Stimulated activated memory B cell treated with anti-CD40 and anti-IgM and Interleukin-4, amounts not matched to agents 10 μg/mL and 1 μg/mL and 100 μg/mL, for 72 hours (primary cell): ENCODE measurements around the gene SNX24.
"Not testable (repeated sequence)": the region's sequence is repeated elsewhere in the genome, so short reads cannot be mapped to it uniquely, and the experiment has no call there.

Experiments
- ATAC-seq: fragments of 150-1000 bp; cut with Tn5 transposase; 2 replicates; pipeline ENCODE4 v1.10.0; 2021
- H3K27ac Mint-ChIP-seq: one replicate; pipeline ENCODE4 v1.8.0; 2022; ENCODE audit warnings: mild to moderate bottlenecking, mixed read lengths
- H3K27me3 Mint-ChIP-seq: one replicate; pipeline ENCODE4 v1.8.0; 2022; ENCODE audit warnings: mixed read lengths
- H3K36me3 Mint-ChIP-seq: one replicate; pipeline ENCODE4 v1.8.0; 2022; ENCODE audit warnings: mixed read lengths
- H3K4me1 Mint-ChIP-seq: one replicate; pipeline ENCODE4 v1.8.0; 2022; ENCODE audit warnings: mixed read lengths
- H3K4me3 Mint-ChIP-seq: one replicate; pipeline ENCODE4 v1.8.0; 2022; ENCODE audit warnings: mild to moderate bottlenecking, moderate library complexity, mixed read lengths
- H3K9me3 Mint-ChIP-seq: one replicate; pipeline ENCODE4 v1.8.0; 2022; ENCODE audit warnings: mixed read lengths

Gene SNX24

DNA sequence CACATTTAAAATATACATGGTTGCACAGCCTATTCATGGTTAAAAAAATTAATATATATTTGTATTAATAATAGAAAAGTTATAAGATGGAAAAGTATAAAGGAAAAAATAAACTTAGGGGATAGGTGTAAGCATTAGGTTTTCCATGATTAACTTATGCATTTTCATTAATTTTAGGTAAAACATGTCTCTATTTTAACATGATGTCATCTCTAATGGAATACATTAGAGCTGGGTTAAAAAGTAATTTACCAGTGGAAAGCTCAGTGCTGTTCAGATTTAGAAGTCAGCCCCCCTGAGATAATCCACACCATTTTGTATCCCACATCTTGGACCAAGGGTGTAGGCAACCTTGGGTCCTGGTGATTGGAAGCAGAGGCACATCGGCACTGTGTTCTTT is 49.7 kb downstream of the SNX24 start:
- Mint-ChIP-seq H3K36me3 (no peaks in the 10 kb centered on the region), H3K4me1 (no peaks in the 10 kb centered on the region), H3K4me3 (no peak overlapping the region), H3K27ac (no peak overlapping the region), H3K9me3 (no peaks in the 10 kb centered on the region), H3K27me3 (no peaks in the 10 kb centered on the region)
- ATAC-seq, result no peak

- Mint-ChIP-seq H3K4me1 (peaks cover under 1% of the 10 kb centered on the region), H3K27me3 (no peaks in the 10 kb centered on the region), H3K4me3 (no peak overlapping the region), H3K36me3 (no peaks in the 10 kb centered on the region), H3K9me3 (no peaks in the 10 kb centered on the region), H3K27ac (no peak overlapping the region)
- ATAC-seq, result no peak
These were observed 51.3 kb downstream of the SNX24 start for GRCh38 chr5:122896598-122897282.

DNA sequence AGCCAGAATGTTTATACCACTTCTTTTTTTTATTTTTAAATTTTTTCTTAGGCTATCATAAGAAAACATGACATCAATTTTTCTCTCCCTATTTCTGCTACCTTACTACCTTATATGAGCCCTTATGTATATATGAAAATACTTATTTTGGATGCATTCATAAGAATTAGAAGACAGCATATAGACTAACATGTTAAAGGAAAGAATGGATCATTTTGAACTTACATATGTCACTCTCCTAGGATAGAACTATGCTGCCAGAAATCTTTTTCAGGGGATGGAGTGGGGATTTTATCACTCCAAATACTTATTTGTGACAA is 51.8 kb downstream of the SNX24 start:
- no peak overlapping the region for H3K27ac Mint-ChIP-seq
- H3K9me3 Mint-ChIP-seq, result no peaks in the 10 kb centered on the region
- peaks cover 6% of the 10 kb centered on the region for H3K4me1 Mint-ChIP-seq
- no peak overlapping the region for H3K4me3 Mint-ChIP-seq
- H3K27me3 Mint-ChIP-seq, result no peaks in the 10 kb centered on the region
- ATAC-seq, result no peak
- no peaks in the 10 kb centered on the region for H3K36me3 Mint-ChIP-seq

DNA sequence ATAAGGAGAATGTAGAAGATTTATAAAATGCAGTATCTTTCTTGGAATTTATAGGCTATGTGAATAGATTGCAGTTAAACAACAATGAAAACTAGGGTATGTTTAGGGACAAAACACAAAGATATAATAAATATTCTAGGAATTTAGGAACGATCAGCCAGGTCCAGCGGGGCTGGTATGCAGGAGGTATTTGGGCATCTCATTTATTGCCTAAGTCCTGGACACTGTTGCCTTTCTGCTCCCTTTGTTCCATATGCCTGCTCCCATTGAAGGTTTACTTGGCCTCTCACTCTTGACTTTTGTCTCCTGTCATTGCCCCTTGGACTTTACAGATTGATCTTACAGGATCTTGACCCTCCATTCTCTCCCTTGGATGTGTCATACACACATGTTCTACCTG is 55.9 kb downstream of the SNX24 start:
- Mint-ChIP-seq H3K36me3 (no peaks in the 10 kb centered on the region), H3K27me3 (no peaks in the 10 kb centered on the region), H3K9me3 (no peaks in the 10 kb centered on the region)

GRCh38 chr5:122902263-122902662 is 56.9 kb downstream of the SNX24 start:
- H3K4me3 Mint-ChIP-seq, result no peak overlapping the region
- peaks cover 19% of the 10 kb centered on the region for H3K4me1 Mint-ChIP-seq
- ATAC-seq, result peak; percentile 24
- H3K9me3 Mint-ChIP-seq, result no peaks in the 10 kb centered on the region
- no peak overlapping the region for H3K27ac Mint-ChIP-seq
- no peaks in the 10 kb centered on the region for H3K27me3 Mint-ChIP-seq
- no peaks in the 10 kb centered on the region for H3K36me3 Mint-ChIP-seq

More for the DNA sequence above, 55.9 kb downstream of the SNX24 start:
- no peak for ATAC-seq
- peaks cover 19% of the 10 kb centered on the region for H3K4me1 Mint-ChIP-seq
- no peak overlapping the region for H3K27ac Mint-ChIP-seq
- H3K4me3 Mint-ChIP-seq, result no peak overlapping the region

GRCh38 chr5:122906768-122907167 is 61.4 kb downstream of the SNX24 start:
- ATAC-seq, result no peak
- H3K4me1 Mint-ChIP-seq, result peaks cover 18% of the 10 kb centered on the region
- no peaks in the 10 kb centered on the region for H3K9me3 Mint-ChIP-seq
- no peaks in the 10 kb centered on the region for H3K27me3 Mint-ChIP-seq
- H3K4me3 Mint-ChIP-seq, result no peak overlapping the region
- no peak overlapping the region for H3K27ac Mint-ChIP-seq
- no peaks in the 10 kb centered on the region for H3K36me3 Mint-ChIP-seq

DNA sequence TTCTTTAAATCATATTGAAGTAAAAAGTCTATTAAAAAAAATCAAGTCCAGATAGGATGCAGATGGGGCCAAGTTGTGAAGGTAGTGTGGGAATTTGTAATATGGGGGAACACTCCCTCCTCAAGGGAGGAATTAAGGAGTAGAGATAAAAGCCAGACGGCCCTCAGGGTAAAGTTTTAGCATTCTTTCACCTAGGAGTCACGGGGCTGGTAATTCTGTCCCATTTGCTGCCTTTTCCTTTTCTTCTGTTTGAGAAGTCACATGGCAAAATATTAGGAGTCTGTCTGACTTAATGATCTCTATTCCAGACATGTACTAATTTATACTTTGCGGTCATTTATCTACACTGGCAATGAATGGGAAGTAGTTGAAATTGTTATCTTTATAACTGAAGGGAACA is 61.9 kb downstream of the SNX24 start:
- no peaks in the 10 kb centered on the region for H3K9me3 Mint-ChIP-seq
- no peaks in the 10 kb centered on the region for H3K36me3 Mint-ChIP-seq
- H3K27ac Mint-ChIP-seq, result no peak overlapping the region
- H3K4me3 Mint-ChIP-seq, result no peak overlapping the region
- no peaks in the 10 kb centered on the region for H3K27me3 Mint-ChIP-seq
- peaks cover 13% of the 10 kb centered on the region for H3K4me1 Mint-ChIP-seq
- ATAC-seq, result no peak

DNA sequence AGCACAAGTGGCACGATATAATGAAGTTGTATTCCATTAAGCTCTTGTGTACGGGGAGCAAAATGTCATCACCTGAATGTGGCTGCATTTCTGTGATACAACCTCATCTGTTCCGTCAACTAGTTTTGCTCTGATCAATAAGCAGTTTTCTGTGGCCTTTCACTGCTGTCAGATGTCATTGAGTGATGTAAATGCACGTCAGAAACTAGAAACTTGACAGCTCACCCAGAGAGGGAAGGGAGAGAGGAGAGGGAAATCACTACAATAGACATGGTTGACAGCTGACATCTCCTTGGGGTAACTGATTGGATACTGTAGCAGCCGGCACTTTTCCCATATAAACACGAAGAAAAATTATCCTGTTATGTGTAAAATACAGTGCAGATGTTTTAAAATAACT is 62.7 kb downstream of the SNX24 start:
- ATAC-seq, result no peak
- Mint-ChIP-seq H3K9me3 (no peaks in the 10 kb centered on the region), H3K27ac (no peak overlapping the region), H3K4me1 (peaks cover 5% of the 10 kb centered on the region), H3K36me3 (no peaks in the 10 kb centered on the region), H3K27me3 (no peaks in the 10 kb centered on the region), H3K4me3 (no peak overlapping the region)

- Mint-ChIP-seq H3K4me1 (no peaks in the 10 kb centered on the region), H3K9me3 (no peaks in the 10 kb centered on the region), H3K36me3 (peaks cover 1% of the 10 kb centered on the region), H3K27me3 (no peaks in the 10 kb centered on the region), H3K27ac (no peak overlapping the region), H3K4me3 (no peak overlapping the region)
- ATAC-seq, result no peak
These were observed 63.2 kb downstream of the SNX24 start for GRCh38 chr5:122908662-122909061.

- no peak for ATAC-seq
- peaks cover 4% of the 10 kb centered on the region for H3K36me3 Mint-ChIP-seq
- H3K27ac Mint-ChIP-seq, result no peak overlapping the region
- H3K4me1 Mint-ChIP-seq, result no peaks in the 10 kb centered on the region
- H3K9me3 Mint-ChIP-seq, result no peaks in the 10 kb centered on the region
- no peak overlapping the region for H3K4me3 Mint-ChIP-seq
- H3K27me3 Mint-ChIP-seq, result no peaks in the 10 kb centered on the region
These were observed 64.2 kb downstream of the SNX24 start for GRCh38 chr5:122909470-122910100.

DNA sequence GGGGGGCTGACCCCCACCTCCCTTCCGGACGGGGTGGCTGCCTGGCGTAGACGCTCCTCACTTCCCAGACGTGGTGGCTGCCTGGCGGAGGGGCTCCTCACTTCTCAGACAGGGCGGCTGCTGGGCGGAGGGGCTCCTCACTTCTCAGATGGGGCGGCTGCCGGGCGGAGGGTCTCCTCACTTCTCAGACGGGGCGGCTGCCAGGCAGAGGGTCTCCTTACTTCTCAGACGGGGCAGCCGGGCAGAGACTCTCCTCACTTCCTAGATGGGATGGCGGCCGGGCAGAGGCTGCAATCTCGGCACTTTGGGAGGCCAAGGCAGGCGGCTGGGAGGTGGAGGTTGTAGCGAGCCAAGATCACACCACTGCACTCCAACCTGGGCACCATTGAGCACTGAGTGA is 68.0 kb downstream of the SNX24 start:
- H3K27ac Mint-ChIP-seq, H3K36me3 Mint-ChIP-seq, H3K4me3 Mint-ChIP-seq, H3K9me3 Mint-ChIP-seq, H3K27me3 Mint-ChIP-seq, ATAC-seq: not testable (repeated sequence)
- H3K4me1 Mint-ChIP-seq, result peaks cover 11% of the 10 kb centered on the region

- Mint-ChIP-seq H3K9me3 (no peaks in the 10 kb centered on the region), H3K27me3 (no peaks in the 10 kb centered on the region), H3K36me3 (peaks cover 8% of the 10 kb centered on the region), H3K4me1 (peaks cover 11% of the 10 kb centered on the region), H3K4me3 (peak overlapping the region; percentile 3), H3K27ac (peak overlapping the region; percentile 81)
- ATAC-seq, result peak; percentile 61
These were observed 70.5 kb downstream of the SNX24 start for GRCh38 chr5:122915717-122916461.

DNA sequence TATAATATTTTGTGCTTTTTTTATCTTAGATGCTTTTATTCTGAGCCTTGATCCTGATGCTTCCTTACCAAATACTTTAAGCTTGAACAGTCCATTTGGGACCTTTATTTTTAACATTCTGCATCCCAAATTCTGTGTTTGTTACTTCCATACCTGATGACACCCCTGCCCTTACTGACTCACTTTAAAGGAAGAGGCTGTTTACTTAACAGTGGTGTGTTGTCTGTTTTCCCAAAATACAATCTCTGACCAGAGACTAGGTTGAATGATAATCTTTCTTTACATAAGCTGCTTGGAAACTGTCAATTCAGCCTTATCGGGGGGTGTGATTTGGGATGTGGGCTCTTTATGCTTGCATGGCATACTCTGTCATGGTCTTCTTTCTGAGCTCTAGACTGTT is 71.1 kb downstream of the SNX24 start:
- H3K4me1 Mint-ChIP-seq, result peaks cover 11% of the 10 kb centered on the region
- peaks cover 8% of the 10 kb centered on the region for H3K36me3 Mint-ChIP-seq
- H3K4me3 Mint-ChIP-seq, result no peak overlapping the region
- H3K9me3 Mint-ChIP-seq, result no peaks in the 10 kb centered on the region
- no peaks in the 10 kb centered on the region for H3K27me3 Mint-ChIP-seq
- no peak for ATAC-seq
- no peak overlapping the region for H3K27ac Mint-ChIP-seq

GRCh38 chr5:122919969-122920368 is 74.6 kb downstream of the SNX24 start:
- no peak overlapping the region for H3K4me3 Mint-ChIP-seq
- no peak for ATAC-seq
- H3K27me3 Mint-ChIP-seq, result no peaks in the 10 kb centered on the region
- peaks cover 11% of the 10 kb centered on the region for H3K4me1 Mint-ChIP-seq
- H3K36me3 Mint-ChIP-seq, result peaks cover 3% of the 10 kb centered on the region
- no peaks in the 10 kb centered on the region for H3K9me3 Mint-ChIP-seq
- no peak overlapping the region for H3K27ac Mint-ChIP-seq

GRCh38 chr5:122921826-122922225 is 76.4 kb downstream of the SNX24 start:
- no peaks in the 10 kb centered on the region for H3K9me3 Mint-ChIP-seq
- H3K4me3 Mint-ChIP-seq, result no peak overlapping the region
- H3K27me3 Mint-ChIP-seq, result no peaks in the 10 kb centered on the region
- no peaks in the 10 kb centered on the region for H3K4me1 Mint-ChIP-seq
- H3K36me3 Mint-ChIP-seq, result peaks cover 3% of the 10 kb centered on the region
- no peak overlapping the region for H3K27ac Mint-ChIP-seq
- ATAC-seq, result no peak

GRCh38 chr5:122924203-122924602 is 78.8 kb downstream of the SNX24 start:
- H3K4me1 Mint-ChIP-seq, result no peaks in the 10 kb centered on the region
- no peak for ATAC-seq
- H3K4me3 Mint-ChIP-seq, result no peak overlapping the region
- no peak overlapping the region for H3K27ac Mint-ChIP-seq
- no peaks in the 10 kb centered on the region for H3K9me3 Mint-ChIP-seq
- H3K27me3 Mint-ChIP-seq, result no peaks in the 10 kb centered on the region
- no peaks in the 10 kb centered on the region for H3K36me3 Mint-ChIP-seq
